ENCODE results near the gene GCNT3. TPM values are rescaled to one million over a fixed set of nuclear protein-coding genes. Genes with fewer than 3 reads are reported as not detected.

Gene GCNT3, protein sequence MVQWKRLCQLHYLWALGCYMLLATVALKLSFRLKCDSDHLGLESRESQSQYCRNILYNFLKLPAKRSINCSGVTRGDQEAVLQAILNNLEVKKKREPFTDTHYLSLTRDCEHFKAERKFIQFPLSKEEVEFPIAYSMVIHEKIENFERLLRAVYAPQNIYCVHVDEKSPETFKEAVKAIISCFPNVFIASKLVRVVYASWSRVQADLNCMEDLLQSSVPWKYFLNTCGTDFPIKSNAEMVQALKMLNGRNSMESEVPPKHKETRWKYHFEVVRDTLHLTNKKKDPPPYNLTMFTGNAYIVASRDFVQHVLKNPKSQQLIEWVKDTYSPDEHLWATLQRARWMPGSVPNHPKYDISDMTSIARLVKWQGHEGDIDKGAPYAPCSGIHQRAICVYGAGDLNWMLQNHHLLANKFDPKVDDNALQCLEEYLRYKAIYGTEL
- not detected in 2 replicates for total RNA-seq

DNA sequence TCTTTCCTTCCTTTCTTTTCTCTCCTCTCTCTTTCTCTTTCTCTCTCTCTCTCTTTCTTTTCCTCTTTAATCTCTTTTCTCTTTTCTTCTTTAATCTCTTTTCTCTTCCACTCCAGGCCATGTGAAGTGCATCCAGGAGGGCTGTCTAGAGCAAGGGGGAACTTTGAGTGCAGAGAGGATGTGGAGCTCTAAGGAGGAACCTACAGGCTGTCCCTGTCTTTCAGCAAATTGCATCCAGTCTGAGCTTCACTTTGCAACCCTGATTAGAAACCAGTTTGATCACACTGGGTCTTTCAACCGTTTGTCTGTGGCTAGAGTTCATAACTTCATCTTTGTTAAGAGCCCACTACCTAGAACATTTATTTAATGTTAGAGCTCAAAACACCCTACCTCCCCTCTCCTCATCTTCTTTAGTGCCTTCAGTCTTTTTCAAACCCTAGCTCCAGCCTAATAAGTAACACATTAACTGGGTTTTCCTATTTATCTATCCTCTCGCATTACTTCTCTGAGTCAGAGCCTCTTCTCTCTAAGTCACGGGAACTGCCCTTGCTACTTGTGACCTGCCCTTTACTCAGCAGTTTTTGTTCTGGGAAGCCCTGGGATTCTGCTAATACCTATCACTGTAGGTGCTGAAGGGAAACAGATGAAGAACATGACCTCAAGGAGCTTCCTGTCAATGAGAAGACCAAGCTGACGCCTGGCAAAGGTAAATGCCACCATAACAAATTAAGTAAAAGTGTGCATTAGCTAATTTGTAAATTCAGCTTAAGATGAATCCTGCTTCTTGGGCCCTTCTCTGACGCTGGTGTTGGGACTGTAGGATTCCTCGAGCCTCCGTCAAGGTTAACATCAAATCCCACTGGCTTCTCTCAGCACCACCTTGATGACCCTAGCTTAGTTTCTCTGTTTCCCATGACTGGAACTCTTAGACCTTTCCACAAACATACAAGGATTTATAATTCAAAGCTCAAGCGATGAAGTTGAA, at the start of gene GCNT3:
Gene GCNT3, plus strand, starts transcription at position 508 of the 985 bp plus-strand sequence. CDS start 6,456 bp downstream, outside the sequence.

DNA sequence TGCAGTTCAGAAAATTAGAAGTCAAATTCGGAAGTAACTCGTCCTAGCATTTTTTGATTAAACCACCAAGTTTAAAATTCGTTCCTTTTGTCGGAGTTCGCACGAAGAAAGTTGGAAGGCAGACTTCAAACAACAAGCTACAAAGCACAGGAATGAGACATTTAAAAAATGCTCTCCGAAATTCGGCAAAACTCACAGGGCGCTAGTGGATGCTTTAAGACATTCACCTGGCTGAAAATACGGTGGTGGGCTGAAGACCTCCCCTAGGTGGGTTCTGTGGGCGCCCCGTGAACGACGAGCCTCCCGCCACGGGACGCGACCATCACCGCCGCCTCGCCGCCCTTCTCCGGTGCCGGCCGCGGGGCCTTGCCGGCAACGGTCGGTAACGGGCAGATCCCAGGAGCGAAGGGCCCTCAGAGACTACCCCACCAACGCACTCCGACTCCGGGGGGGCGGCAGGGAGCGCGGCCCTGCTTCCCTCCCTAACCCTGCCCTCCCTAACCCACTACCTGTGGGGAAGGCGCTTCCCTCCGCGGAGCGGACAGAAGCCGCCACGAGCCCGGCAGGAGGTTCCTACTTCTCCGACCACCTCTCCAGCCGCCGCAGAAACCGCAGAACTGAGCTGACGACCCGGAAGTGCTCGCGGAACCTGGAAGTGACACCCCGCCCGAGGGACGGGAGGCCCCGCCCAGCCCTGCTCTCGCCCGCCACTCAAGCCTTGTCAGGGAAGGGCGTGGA, 45.5 kb downstream of the GCNT3 start, which contains the start of gene GTF2A2:
Gene GTF2A2, minus strand, starts transcription at position 619 of the 738 bp plus-strand sequence. CDS start 5,238 bp downstream, outside the sequence.

Other genes with a start within 250 kb of the GCNT3 start
- 32.4 and 78.9 TPM in 2 replicates for gene MYO1E, start 238.9 kb upstream of the GCNT3 start, total RNA-seq
- 0.08 and 0.65 TPM in 2 replicates for gene FAM81A, start 173.6 kb upstream of the GCNT3 start, total RNA-seq
- 35.8 and 36.7 TPM in 2 replicates for gene GTF2A2, start 45.7 kb downstream of the GCNT3 start, total RNA-seq
- gene BNIP2, start 77.5 kb downstream of the GCNT3 start, total RNA-seq: 75.5 and 118 TPM in 2 replicates

Data from epithelial cell of alveolus of lung (primary cell).